Activated CD8-positive, alpha-beta memory T cell treated with anti-CD3 and anti-CD28 coated beads, Interleukin-2, amount 50 U/mL, for 24 hours (primary cell): ENCODE measurements around the gene CCR6.
"Not testable (repeated sequence)": the region's sequence is repeated elsewhere in the genome, so short reads cannot be mapped to it uniquely, and the experiment has no call there.

Source experiments
- DNase-seq: peaks from one replicate; pipeline ENCODE4 v3.0.0-alpha.2; 2020; ENCODE audit errors: extremely low read depth

The CCR6 gene

GRCh38 chr6:167141667-167142432 is 19.0 kb downstream of the CCR6 start:
- no peak for DNase-seq

GRCh38 chr6:167142433-167142761 is 19.5 kb downstream of the CCR6 start:
- no peak for DNase-seq

- DNase-seq: no peak
These were observed 20.1 kb downstream of the CCR6 start for GRCh38 chr6:167143041-167143440.

- DNase-seq: no peak
These were observed 22.6 kb downstream of the CCR6 start for GRCh38 chr6:167145461-167145860.

- no peak for DNase-seq
These were observed 23.2 kb downstream of the CCR6 start for GRCh38 chr6:167146135-167146534.

GRCh38 chr6:167146977-167147376 is 24.1 kb downstream of the CCR6 start:
- no peak for DNase-seq

- DNase-seq: no peak
These were observed 25.1 kb downstream of the CCR6 start for GRCh38 chr6:167148021-167148420.

GRCh38 chr6:167148997-167149396 is 26.1 kb downstream of the CCR6 start:
- DNase-seq: no peak

- DNase-seq: no peak
These were observed 28.1 kb downstream of the CCR6 start for GRCh38 chr6:167150941-167151549.

- no peak for DNase-seq
These were observed 28.8 kb downstream of the CCR6 start for GRCh38 chr6:167151648-167152047.

GRCh38 chr6:167152862-167153261 is 30.0 kb downstream of the CCR6 start:
- DNase-seq: no peak

GRCh38 chr6:167153521-167153959 is 30.6 kb downstream of the CCR6 start:
- DNase-seq: no peak

GRCh38 chr6:167154291-167154690 is 31.4 kb downstream of the CCR6 start:
- no peak for DNase-seq

- DNase-seq: no peak
These were observed 32.0 kb downstream of the CCR6 start for GRCh38 chr6:167154895-167155294.

GRCh38 chr6:167157414-167157813 is 34.5 kb downstream of the CCR6 start:
- DNase-seq: no peak

GRCh38 chr6:167157863-167158262 is 35.0 kb downstream of the CCR6 start, which contains the start of gene GPR31:
GPR31 (minus strand) TSS chr6:167157980; CDS start chr6:167157831, 149 bp downstream.
- DNase-seq: no peak

GRCh38 chr6:167161851-167162467 is 39.1 kb downstream of the CCR6 start:
- DNase-seq: no peak

- no peak for DNase-seq
These were observed 39.7 kb downstream of the CCR6 start for GRCh38 chr6:167162591-167162990.

- DNase-seq: no peak
These were observed 40.6 kb downstream of the CCR6 start for GRCh38 chr6:167163476-167164011.

- no peak for DNase-seq
These were observed 41.4 kb downstream of the CCR6 start for GRCh38 chr6:167164261-167164660.

GRCh38 chr6:167165858-167166471 is 43.1 kb downstream of the CCR6 start:
- DNase-seq: no peak

GRCh38 chr6:167167699-167168098 is 44.8 kb downstream of the CCR6 start:
- DNase-seq: not testable (repeated sequence)
